ENCODE results near the gene IKZF5.

The IKZF5 gene

DNA sequence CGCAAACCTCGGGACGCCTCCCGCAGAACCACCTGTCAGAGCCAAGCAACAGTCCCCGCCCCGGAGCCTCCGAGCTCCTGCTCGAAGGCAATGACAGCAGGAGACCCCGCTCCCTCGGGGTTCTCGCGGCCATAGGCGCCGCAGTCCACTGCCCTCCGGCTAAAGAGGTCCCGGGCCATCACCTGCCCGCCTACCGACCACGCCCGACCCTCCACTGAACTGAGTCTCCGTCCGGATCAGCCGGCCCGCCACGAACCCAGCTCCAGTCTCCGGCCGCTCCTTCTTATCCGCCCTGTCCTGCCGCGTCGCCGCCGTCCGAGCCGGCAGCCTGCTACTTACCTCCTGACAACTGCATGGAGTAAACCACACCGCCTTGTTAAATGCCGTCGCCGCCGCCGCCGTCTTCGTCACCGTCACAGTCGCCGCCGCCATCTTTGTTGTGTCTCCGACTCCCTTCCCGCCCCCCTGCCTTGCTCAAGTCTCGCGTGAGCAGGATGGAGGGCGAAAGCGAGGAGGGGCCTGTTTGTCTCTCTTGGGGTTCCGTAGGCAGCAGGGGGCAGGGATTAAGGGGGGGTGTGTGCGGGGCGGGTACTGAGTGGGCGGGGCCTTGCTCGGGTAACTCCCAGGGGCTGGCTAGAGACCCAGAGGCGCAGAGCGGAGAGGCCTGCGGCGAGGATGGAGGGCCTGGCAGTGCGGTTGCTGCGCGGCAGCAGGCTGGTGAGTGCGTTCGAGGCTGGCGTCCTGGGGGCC is at the start of gene IKZF5, which contains the start of gene ACADSB (continued):
- peak; percentile 85 for TF ChIP-seq KLF1 (tag by site-specific recombination; IDR thresholded peaks at IDR 0.05)
- TF ChIP-seq ZNF335 (tag by site-specific recombination; conservative IDR thresholded peaks at IDR 0.05), result peak; percentile 80
- peak; percentile 89 for TF ChIP-seq SP7 (tag by site-specific recombination; IDR thresholded peaks at IDR 0.05)
- TF ChIP-seq ZNF561 (tag by site-specific recombination; IDR thresholded peaks at IDR 0.05; ENCODE audit: borderline replicate concordance), result no peak
- TF ChIP-seq ZNF701 (tag by site-specific recombination; IDR thresholded peaks at IDR 0.05), result no peak
- TF ChIP-seq GLIS2 (tag by site-specific recombination; IDR thresholded peaks at IDR 0.05), result peak; percentile 98
- TF ChIP-seq ZNF792 (tag by site-specific recombination; IDR thresholded peaks at IDR 0.05), result 0 out of 2 replicates have a peak, but pooled peaks have one; percentile 20
- TF ChIP-seq ZNF658 (tag by site-specific recombination; IDR thresholded peaks at IDR 0.05), result no peak
- peak; percentile 71 for TF ChIP-seq WT1 (tag by site-specific recombination; IDR thresholded peaks at IDR 0.05)
- TF ChIP-seq, protein P1, sequence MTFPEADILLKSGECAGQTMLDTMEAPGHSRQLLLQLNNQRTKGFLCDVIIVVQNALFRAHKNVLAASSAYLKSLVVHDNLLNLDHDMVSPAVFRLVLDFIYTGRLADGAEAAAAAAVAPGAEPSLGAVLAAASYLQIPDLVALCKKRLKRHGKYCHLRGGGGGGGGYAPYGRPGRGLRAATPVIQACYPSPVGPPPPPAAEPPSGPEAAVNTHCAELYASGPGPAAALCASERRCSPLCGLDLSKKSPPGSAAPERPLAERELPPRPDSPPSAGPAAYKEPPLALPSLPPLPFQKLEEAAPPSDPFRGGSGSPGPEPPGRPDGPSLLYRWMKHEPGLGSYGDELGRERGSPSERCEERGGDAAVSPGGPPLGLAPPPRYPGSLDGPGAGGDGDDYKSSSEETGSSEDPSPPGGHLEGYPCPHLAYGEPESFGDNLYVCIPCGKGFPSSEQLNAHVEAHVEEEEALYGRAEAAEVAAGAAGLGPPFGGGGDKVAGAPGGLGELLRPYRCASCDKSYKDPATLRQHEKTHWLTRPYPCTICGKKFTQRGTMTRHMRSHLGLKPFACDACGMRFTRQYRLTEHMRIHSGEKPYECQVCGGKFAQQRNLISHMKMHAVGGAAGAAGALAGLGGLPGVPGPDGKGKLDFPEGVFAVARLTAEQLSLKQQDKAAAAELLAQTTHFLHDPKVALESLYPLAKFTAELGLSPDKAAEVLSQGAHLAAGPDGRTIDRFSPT (tag by site-specific recombination; IDR thresholded peaks at IDR 0.05), result peak; percentile 97
- TF ChIP-seq BCL11B (tag by site-specific recombination; IDR thresholded peaks at IDR 0.05; ENCODE audit: low read depth), result no peak
- TF ChIP-seq GLIS1 (tag by site-specific recombination; IDR thresholded peaks at IDR 0.05), result peak; percentile 94
- no peak for TF ChIP-seq BCL11A (tag by site-specific recombination; IDR thresholded peaks at IDR 0.05; ENCODE audit: low read depth)
- TF ChIP-seq, protein P2, sequence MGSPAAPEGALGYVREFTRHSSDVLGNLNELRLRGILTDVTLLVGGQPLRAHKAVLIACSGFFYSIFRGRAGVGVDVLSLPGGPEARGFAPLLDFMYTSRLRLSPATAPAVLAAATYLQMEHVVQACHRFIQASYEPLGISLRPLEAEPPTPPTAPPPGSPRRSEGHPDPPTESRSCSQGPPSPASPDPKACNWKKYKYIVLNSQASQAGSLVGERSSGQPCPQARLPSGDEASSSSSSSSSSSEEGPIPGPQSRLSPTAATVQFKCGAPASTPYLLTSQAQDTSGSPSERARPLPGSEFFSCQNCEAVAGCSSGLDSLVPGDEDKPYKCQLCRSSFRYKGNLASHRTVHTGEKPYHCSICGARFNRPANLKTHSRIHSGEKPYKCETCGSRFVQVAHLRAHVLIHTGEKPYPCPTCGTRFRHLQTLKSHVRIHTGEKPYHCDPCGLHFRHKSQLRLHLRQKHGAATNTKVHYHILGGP (tag by site-specific recombination; IDR thresholded peaks at IDR 0.05), result no peak
- TF ChIP-seq ZNF791 (tag by site-specific recombination; IDR thresholded peaks at IDR 0.05), result no peak
- peak; percentile 88; the same call in 1 of the 2 replicates for TF ChIP-seq ZNF777 (tag by site-specific recombination; IDR thresholded peaks at IDR 0.05; ENCODE audit: borderline replicate concordance)
- TF ChIP-seq, protein P3, sequence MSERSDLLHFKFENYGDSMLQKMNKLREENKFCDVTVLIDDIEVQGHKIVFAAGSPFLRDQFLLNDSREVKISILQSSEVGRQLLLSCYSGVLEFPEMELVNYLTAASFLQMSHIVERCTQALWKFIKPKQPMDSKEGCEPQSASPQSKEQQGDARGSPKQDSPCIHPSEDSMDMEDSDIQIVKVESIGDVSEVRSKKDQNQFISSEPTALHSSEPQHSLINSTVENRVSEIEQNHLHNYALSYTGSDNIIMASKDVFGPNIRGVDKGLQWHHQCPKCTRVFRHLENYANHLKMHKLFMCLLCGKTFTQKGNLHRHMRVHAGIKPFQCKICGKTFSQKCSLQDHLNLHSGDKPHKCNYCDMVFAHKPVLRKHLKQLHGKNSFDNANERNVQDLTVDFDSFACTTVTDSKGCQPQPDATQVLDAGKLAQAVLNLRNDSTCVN (tag by site-specific recombination; optimal IDR thresholded peaks at IDR 0.05), result peak; percentile 47
- TF ChIP-seq, protein P4, sequence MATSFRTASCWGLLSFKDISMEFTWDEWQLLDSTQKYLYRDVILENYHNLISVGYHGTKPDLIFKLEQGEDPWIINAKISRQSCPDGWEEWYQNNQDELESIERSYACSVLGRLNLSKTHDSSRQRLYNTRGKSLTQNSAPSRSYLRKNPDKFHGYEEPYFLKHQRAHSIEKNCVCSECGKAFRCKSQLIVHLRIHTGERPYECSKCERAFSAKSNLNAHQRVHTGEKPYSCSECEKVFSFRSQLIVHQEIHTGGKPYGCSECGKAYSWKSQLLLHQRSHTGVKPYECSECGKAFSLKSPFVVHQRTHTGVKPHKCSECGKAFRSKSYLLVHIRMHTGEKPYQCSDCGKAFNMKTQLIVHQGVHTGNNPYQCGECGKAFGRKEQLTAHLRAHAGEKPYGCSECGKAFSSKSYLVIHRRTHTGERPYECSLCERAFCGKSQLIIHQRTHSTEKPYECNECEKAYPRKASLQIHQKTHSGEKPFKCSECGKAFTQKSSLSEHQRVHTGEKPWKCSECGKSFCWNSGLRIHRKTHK (tag by site-specific recombination; IDR thresholded peaks at IDR 0.05), result no peak
- TF ChIP-seq ZFP41 (tag by site-specific recombination; IDR thresholded peaks at IDR 0.05; ENCODE audit: borderline replicate concordance), result no peak
- TF ChIP-seq, protein P5, sequence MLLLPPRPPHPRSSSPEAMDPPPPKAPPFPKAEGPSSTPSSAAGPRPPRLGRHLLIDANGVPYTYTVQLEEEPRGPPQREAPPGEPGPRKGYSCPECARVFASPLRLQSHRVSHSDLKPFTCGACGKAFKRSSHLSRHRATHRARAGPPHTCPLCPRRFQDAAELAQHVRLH (tag by site-specific recombination; IDR thresholded peaks at IDR 0.05), result no peak
- TF ChIP-seq, protein P6, sequence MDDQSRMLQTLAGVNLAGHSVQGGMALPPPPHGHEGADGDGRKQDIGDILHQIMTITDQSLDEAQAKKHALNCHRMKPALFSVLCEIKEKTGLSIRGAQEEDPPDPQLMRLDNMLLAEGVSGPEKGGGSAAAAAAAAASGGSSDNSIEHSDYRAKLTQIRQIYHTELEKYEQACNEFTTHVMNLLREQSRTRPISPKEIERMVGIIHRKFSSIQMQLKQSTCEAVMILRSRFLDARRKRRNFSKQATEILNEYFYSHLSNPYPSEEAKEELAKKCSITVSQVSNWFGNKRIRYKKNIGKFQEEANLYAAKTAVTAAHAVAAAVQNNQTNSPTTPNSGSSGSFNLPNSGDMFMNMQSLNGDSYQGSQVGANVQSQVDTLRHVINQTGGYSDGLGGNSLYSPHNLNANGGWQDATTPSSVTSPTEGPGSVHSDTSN (CRISPR knock-in tag; IDR thresholded peaks at IDR 0.05), result peak; percentile 56; the same call in 1 of the 2 replicates
- TF ChIP-seq, protein P7, sequence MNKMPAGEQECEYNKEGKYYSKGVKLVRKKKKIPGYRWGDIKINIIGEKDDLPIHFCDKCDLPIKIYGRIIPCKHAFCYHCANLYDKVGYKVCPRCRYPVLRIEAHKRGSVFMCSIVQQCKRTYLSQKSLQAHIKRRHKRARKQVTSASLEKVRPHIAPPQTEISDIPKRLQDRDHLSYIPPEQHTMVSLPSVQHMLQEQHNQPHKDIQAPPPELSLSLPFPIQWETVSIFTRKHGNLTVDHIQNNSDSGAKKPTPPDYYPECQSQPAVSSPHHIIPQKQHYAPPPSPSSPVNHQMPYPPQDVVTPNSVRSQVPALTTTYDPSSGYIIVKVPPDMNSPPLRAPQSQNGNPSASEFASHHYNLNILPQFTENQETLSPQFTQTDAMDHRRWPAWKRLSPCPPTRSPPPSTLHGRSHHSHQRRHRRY (tag by site-specific recombination; IDR thresholded peaks at IDR 0.05), result no peak
- no peak for TF ChIP-seq ZNF214 (tag by site-specific recombination; IDR thresholded peaks at IDR 0.05; ENCODE audit: borderline replicate concordance)
- TF ChIP-seq, protein P8, sequence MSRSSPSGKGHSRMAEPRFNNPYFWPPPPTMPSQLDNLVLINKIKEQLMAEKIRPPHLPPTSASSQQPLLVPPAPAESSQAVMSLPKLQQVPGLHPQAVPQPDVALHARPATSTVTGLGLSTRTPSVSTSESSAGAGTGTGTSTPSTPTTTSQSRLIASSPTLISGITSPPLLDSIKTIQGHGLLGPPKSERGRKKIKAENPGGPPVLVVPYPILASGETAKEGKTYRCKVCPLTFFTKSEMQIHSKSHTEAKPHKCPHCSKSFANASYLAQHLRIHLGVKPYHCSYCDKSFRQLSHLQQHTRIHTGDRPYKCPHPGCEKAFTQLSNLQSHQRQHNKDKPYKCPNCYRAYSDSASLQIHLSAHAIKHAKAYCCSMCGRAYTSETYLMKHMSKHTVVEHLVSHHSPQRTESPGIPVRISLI (tag by site-specific recombination; IDR thresholded peaks at IDR 0.05), result no peak
- peak; percentile 37 for TF ChIP-seq ZBTB8A (tag by site-specific recombination; IDR thresholded peaks at IDR 0.05)
- peak; percentile 90 for TF ChIP-seq SP2 (tag by site-specific recombination; IDR thresholded peaks at IDR 0.05)

Data from HEK293 (cell line).